Spleen (tissue), 13 donors: ENCODE measurements around the gene MAGEC3. TPM values are rescaled to one million over a fixed set of nuclear protein-coding genes. Genes with fewer than 3 reads are reported as not detected.

Experiments used
- DNase-seq: peaks from one replicate; pipeline ENCODE4 v3.0.0-alpha.2; 2020
- H3K27ac ChIP-seq, 8 donors: fragments of 200-600 bp; sonication (generic) in 7 of 8; 1 replicate in 4 of 8; 2 replicates in 4 of 8; pipeline versions ENCODE4 v1.5.0 to v1.8.0; 2016 to 2021; ENCODE audit warnings: inconsistent platforms in 4 of 8, mild to moderate bottlenecking in 4 of 8, moderate library complexity in 1 of 8
- H3K27me3 ChIP-seq, 7 donors: fragments of 200-600 bp; sonication (generic) in 6 of 7; replicated peaks in 1 of 7; 1 replicate in 4 of 7; 2 replicates in 3 of 7; pipeline versions ENCODE4 v1.5.0 to v1.8.0; 2016 to 2021; ENCODE audit warnings: inconsistent platforms in 3 of 7, mild to moderate bottlenecking in 1 of 7
- H3K36me3 ChIP-seq, 6 donors: fragments of 200-600 bp; sonication (generic) in 5 of 6; 1 replicate in 4 of 6; 2 replicates in 2 of 6; pipeline versions ENCODE4 v1.5.0 to v1.8.0; 2016 to 2021; ENCODE audit warnings: inconsistent platforms in 2 of 6
- H3K4me1 ChIP-seq, 6 donors: fragments of 200-600 bp; sonication (generic) in 5 of 6; 1 replicate in 3 of 6; 2 replicates in 3 of 6; pipeline versions ENCODE4 v1.5.0 to v1.8.0; 2016 to 2021; ENCODE audit warnings: inconsistent platforms in 3 of 6
- H3K4me3 ChIP-seq, 8 donors: fragments of 200-600 bp; sonication (generic) in 7 of 8; 1 replicate in 4 of 8; 2 replicates in 4 of 8; pipeline versions ENCODE4 v1.5.0 to v1.8.0; 2016 to 2021; ENCODE audit warnings: inconsistent platforms in 4 of 8, mild to moderate bottlenecking in 4 of 8, moderate library complexity in 2 of 8
- H3K9me3 ChIP-seq, 8 donors: fragments of 200-600 bp; sonication (generic) in 7 of 8; 1 replicate in 4 of 8; 2 replicates in 4 of 8; pipeline versions ENCODE4 v1.5.0 to v1.8.0; 2016 to 2021; ENCODE audit warnings: inconsistent platforms in 4 of 8
- POLR2A ChIP-seq, 3 donors: fragments of 450-650 bp; IDR thresholded peaks; one replicate each; pipeline ENCODE4 v1.5.1; 2017; ENCODE audit warnings: antibody characterized with exemption in 3 of 3, mild to moderate bottlenecking in 1 of 3
- POLR2AphosphoS5 ChIP-seq, 3 donors: sonication (generic); formaldehyde crosslinking; IDR thresholded peaks; one replicate each; pipeline ENCODE4 v1.5.1; 2017; ENCODE audit warnings: antibody characterized with exemption in 3 of 3
- WGBS, 5 donors: extraction: QIAGEN DNeasy Blood & Tissue Kit in 3 of 5; methylation state at CpG; one replicate each; pipeline versions ENCODE4 v1.1.5 to v1.1.7; 2013 to 2018; 5-methylcytosine and 5-hydroxymethylcytosine counted together
- intact Hi-C: fragments of 100-400 bp; cut with DNase I; formaldehyde crosslinking; loops from one replicate; pipeline ENCODE4 v1.15.0; 2023; ENCODE audit warnings: low total_unique reads
- long read RNA-seq, 2 donors: transcript quantifications; one replicate each; lab custom pipeline, GENCODE V29; 2026
- polyA plus RNA-seq, 3 donors: library from polyadenylated mRNA; stranded (reverse); fragments of 200-250 nt; gene quantifications; one replicate each; pipeline ENCODE4 v1.2.1, GENCODE V29; 2013
- total RNA-seq, 7 donors: library from RNA; depleted of rRNA in 3 of 7; stranded (reverse); fragments of >200 nt in 3 of 7; fragmentation: NEBNext Ultra II Directional in 4 of 7; extraction: Animal tissue kit (Norgen Biotek cat#: 25700) in 4 of 7; gene quantifications; one replicate each; pipeline versions ENCODE4 v1.1.0 to v1.2.1, GENCODE V29; 2016 to 2021
- TF ChIP-seq, protein P1 (sequence below), 11 experiments: fragments of 200-600 bp in 7 of 11; fragments of 450-650 bp in 4 of 11; sonication (generic) in 4 of 11; IDR thresholded peaks in 8 of 11; conservative IDR thresholded peaks in 3 of 11; 1 replicate in 7 of 11; 2 replicates in 4 of 11; pipeline versions ENCODE4 v1.4.0 to v1.8.0; 2016 to 2021; ENCODE audit warnings: antibody characterized with exemption in 11 of 11, inconsistent platforms in 4 of 11, mild to moderate bottlenecking in 1 of 11
- donor health status: healthy with polysubstance abuse.
- donor health status: DM: no; HTN: no; CAD: no; lungs with moderate emphysema.
- donor health status: DM: no; HTN: no; CAD: no.
- donor health status: Bipolar disorder and iron deficiency.
- donor health status: healthy.
- donor health status: DM: no; HTN: no; CAD: no.
- donor health status: DM: yes; HTN: yes; CAD: no.

MAGEC3 gene, protein sequence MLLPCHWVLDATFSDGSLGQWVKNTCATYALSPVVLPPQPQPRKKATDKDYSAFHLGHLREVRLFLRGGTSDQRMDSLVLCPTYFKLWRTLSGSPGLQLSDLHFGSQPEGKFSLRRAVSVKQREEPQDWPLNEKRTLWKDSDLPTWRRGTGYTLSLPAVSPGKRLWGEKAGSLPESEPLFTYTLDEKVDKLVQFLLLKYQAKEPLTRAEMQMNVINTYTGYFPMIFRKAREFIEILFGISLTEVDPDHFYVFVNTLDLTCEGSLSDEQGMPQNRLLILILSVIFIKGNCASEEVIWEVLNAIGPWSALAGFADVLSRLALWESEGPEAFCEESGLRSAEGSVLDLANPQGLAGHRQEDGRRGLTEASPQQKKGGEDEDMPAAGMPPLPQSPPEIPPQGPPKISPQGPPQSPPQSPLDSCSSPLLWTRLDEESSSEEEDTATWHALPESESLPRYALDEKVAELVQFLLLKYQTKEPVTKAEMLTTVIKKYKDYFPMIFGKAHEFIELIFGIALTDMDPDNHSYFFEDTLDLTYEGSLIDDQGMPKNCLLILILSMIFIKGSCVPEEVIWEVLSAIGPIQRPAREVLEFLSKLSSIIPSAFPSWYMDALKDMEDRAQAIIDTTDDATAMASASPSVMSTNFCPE
- total RNA-seq (under 1 TPM in 2 of 7 donors, not detected in 5; 0.57 to 0.79 TPM), polyA plus RNA-seq (under 1 TPM in 1 of 3 donors, not detected in 2; 0.32 TPM)
- long read RNA-seq, donor 1 = 0 reads
- long read RNA-seq, donor 2 = 0 reads

DNA sequence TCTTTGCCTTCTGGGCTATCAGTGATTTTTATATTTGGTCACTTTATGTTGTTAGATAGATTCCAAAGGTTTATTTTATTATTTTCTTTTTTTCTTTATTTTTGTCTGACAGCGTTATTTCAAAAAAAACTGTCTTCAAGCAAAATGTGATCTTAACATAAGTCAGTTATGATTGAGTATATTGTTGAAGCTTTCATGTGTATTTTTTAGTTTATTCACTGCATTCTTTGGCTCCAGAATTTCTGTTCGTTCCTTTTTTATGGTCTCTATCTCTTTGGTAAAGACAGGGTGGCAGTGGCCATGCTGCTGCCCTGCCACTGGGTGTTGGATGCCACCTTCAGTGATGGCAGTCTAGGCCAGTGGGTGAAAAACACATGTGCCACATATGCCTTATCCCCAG lies at the start of gene MAGEC3:
Gene MAGEC3, plus strand, starts transcription at position 301 of the 400 bp plus-strand sequence. Its CDS starts 0 bp downstream, at position 301.
- Histone ChIP-seq H3K27ac (no peak within 1 kb of the TSS), H3K4me3 (no peak within 1 kb of the TSS), H3K27me3 (no peaks in the 10 kb centered on the region), H3K9me3 (peaks cover 0 to 26% (median 19%) of the 10 kb centered on the region in 8 donors), H3K4me1 (no peaks in the 10 kb centered on the region), H3K36me3 (no peaks in the 10 kb centered on the region)
- TF ChIP-seq POLR2A (IDR thresholded peaks at IDR 0.05) = no peak
- TF ChIP-seq, protein P1, sequence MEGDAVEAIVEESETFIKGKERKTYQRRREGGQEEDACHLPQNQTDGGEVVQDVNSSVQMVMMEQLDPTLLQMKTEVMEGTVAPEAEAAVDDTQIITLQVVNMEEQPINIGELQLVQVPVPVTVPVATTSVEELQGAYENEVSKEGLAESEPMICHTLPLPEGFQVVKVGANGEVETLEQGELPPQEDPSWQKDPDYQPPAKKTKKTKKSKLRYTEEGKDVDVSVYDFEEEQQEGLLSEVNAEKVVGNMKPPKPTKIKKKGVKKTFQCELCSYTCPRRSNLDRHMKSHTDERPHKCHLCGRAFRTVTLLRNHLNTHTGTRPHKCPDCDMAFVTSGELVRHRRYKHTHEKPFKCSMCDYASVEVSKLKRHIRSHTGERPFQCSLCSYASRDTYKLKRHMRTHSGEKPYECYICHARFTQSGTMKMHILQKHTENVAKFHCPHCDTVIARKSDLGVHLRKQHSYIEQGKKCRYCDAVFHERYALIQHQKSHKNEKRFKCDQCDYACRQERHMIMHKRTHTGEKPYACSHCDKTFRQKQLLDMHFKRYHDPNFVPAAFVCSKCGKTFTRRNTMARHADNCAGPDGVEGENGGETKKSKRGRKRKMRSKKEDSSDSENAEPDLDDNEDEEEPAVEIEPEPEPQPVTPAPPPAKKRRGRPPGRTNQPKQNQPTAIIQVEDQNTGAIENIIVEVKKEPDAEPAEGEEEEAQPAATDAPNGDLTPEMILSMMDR (IDR thresholded peaks at IDR 0.05 in 8 of 11, conservative IDR thresholded peaks at IDR 0.05 in 3 of 11) = no peak
- TF ChIP-seq POLR2AphosphoS5 (IDR thresholded peaks at IDR 0.05) = no peak
- WGBS, 5 donors = 73 to 90% (median 81%) methylated on average over 2 of the region's 2 CpGs
- intact Hi-C loops = no loop called here
- DNase-seq = no peak

DNA sequence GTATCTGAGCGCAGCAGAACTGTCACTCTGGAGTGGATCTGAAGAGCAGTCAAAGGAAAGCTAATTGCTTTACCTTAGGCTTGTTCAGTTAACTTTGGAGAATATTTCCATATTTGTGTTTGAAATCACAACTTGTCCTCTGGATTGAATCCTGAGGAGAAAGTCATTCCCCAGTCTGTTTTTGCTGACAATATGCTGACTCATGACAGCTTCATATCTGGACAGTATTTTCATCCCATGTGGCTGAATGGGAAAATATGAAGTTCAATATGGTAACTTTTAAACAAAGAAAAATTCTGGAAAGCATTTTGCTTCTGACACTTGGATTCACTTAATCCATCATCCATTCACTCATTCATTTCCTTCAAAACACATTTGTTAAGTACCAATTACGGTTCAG lies 46.3 kb upstream of the MAGEC3 start:
- DNase-seq = no peak
- TF ChIP-seq, protein P1 (IDR thresholded peaks at IDR 0.05 in 8 of 11, conservative IDR thresholded peaks at IDR 0.05 in 3 of 11) = no peak
- no peak for TF ChIP-seq POLR2A (IDR thresholded peaks at IDR 0.05)
- no peak for TF ChIP-seq POLR2AphosphoS5 (IDR thresholded peaks at IDR 0.05)
- Histone ChIP-seq H3K27ac (no peak overlapping the region), H3K36me3 (no peaks in the 10 kb centered on the region), H3K9me3 (no peaks in the 10 kb centered on the region), H3K4me1 (no peaks in the 10 kb centered on the region), H3K27me3 (no peaks in the 10 kb centered on the region), H3K4me3 (no peak overlapping the region)
- 75 to 89% (median 84%) methylated on average over 2 of the region's 2 CpGs for WGBS, 5 donors
- intact Hi-C loops = no loop called here

DNA sequence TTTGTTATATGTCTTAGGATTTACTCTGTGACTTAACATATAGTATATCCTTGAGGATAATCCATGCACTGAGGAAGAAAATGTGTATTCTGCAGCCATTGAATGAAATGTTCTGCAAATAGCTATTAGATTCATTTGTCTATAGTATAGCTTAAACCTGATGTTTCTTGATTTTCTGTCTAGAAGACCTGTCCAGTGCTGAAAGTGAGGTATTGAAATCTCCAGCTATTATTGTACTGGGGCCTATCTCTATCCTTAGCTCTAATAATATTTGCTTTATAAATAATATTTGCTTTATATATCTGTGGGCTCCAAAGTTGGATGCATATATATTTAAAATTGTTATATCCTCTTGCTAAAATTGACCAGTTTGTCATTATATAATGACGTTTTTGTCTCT lies 26.7 kb upstream of the MAGEC3 start:
- no peak for DNase-seq
- H3K27me3 ChIP-seq = no peaks in the 10 kb centered on the region
- H3K4me1 ChIP-seq = no peaks in the 10 kb centered on the region
- H3K4me3 ChIP-seq = no peak overlapping the region
- TF ChIP-seq, protein P1 (IDR thresholded peaks at IDR 0.05 in 8 of 11, conservative IDR thresholded peaks at IDR 0.05 in 3 of 11) = no peak
- TF ChIP-seq POLR2AphosphoS5 (IDR thresholded peaks at IDR 0.05) = no peak
- no peak for TF ChIP-seq POLR2A (IDR thresholded peaks at IDR 0.05)
- no peaks in the 10 kb centered on the region for H3K9me3 ChIP-seq
- no peak overlapping the region for H3K27ac ChIP-seq
- WGBS, 5 donors = 39 to 82% (median 67%) methylated on average over 1 of the region's 1 CpG
- H3K36me3 ChIP-seq = no peaks in the 10 kb centered on the region
- intact Hi-C loops = no loop called here
